GM12878 (cell line): ENCODE measurements around the gene LAMA2. TPM values are rescaled to one million over a fixed set of nuclear protein-coding genes. Genes with fewer than 3 reads are reported as not detected.

Source experiments
- ATAC-seq: fragments of 200-7000 bp; cut with Tn5 transposase; 3 replicates; pipeline ENCODE4 v1.9.1; 2020; ENCODE audit warnings: mild to moderate bottlenecking, moderate library complexity
- BruUV-seq: library from RNA; stranded (reverse); fragments of 400-500 nt; replicated peaks from 2 replicates; lab custom pipeline; 2021; lab: Mats Ljungman, UMichigan
- CTCF ChIA-PET: fragments of 300-600 bp; sonication (Branson Sonifier 250); formaldehyde crosslinking; extraction: SDS; loops from one replicate; lab custom pipeline; 2021; ENCODE audit warnings: inconsistent platforms; lab: Yijun Ruan, JAX
- POLR2A ChIA-PET: fragments of 350-600 bp; formaldehyde crosslinking; extraction: SDS; loops from one replicate; lab custom pipeline; 2021; ENCODE audit warnings: inconsistent platforms; lab: Charles Lee
- RAD21 ChIA-PET: fragments of 300-600 bp; sonication (Branson Sonifier 250); formaldehyde crosslinking; loops from one replicate; lab custom pipeline; 2023; ENCODE audit warnings: antibody characterized with exemption; ENCODE audit not compliant: unreplicated experiment; lab: Charles Lee
- SMC1A ChIA-PET: fragments of 300-600 bp; sonication (Branson Sonifier 250); formaldehyde crosslinking; loops from one replicate; lab custom pipeline; 2023; ENCODE audit not compliant: unreplicated experiment, uncharacterized antibody; lab: Charles Lee
- DNase-seq: peaks from one replicate; pipeline ENCODE4 v3.0.0-alpha.2; 2011; ENCODE audit warnings: low read depth, low spot score
- FAIRE-seq: peaks from 3 replicates; lab custom pipeline; 2011; peaks lifted over from hg19 to GRCh38; lab: Jason Lieb, UNC
- H2AFZ ChIP-seq: 2 replicates; pipeline ENCODE4 v1.6.0; 2011; ENCODE audit warnings: low read depth, low read length, control low read depth; ENCODE audit not compliant: control insufficient read depth
- H3K27ac ChIP-seq: 2 replicates; pipeline ENCODE4 v1.5.1; 2011; ENCODE audit warnings: control low read depth; ENCODE audit not compliant: control insufficient read depth, insufficient read depth
- H3K27me3 ChIP-seq, 2 experiments: replicated peaks in 1 of 2; 2 replicates each; pipeline versions ENCODE4 v1.6.0 to v1.6.1; 2011; ENCODE audit warnings: low read length in 1 of 2; ENCODE audit not compliant: control insufficient read depth in 2 of 2, insufficient read depth in 2 of 2
- H3K36me3 ChIP-seq, 2 experiments: 2 replicates each; pipeline ENCODE4 v1.5.1; 2011; ENCODE audit warnings: low read length in 1 of 2; ENCODE audit not compliant: control insufficient read depth in 2 of 2, insufficient read depth in 2 of 2
- H3K4me1 ChIP-seq: 2 replicates; pipeline ENCODE4 v1.6.1; 2011; ENCODE audit warnings: mild to moderate bottlenecking, low read length, moderate library complexity, mixed read lengths; ENCODE audit not compliant: control insufficient read depth, insufficient read depth
- H3K4me2 ChIP-seq: 2 replicates; pipeline ENCODE4 v1.6.0; 2011; ENCODE audit warnings: control low read depth; ENCODE audit not compliant: control insufficient read depth, insufficient read depth
- H3K4me3 ChIP-seq: fragments of 200-600 bp; sonication (generic); 2 replicates; pipeline ENCODE4 v1.5.1; 2016
- H3K79me2 ChIP-seq: 2 replicates; pipeline ENCODE4 v1.6.0; 2011; ENCODE audit warnings: low read length; ENCODE audit not compliant: control insufficient read depth, insufficient read depth
- H3K9ac ChIP-seq: 2 replicates; pipeline ENCODE4 v1.8.0; 2011; ENCODE audit warnings: low read length, control low read depth, mixed read lengths; ENCODE audit not compliant: control insufficient read depth, insufficient read depth
- H3K9me3 ChIP-seq: replicated peaks from 3 replicates; pipeline ENCODE4 v1.5.1; 2011; ENCODE audit warnings: mild to moderate bottlenecking, low read length; ENCODE audit not compliant: control insufficient read depth, insufficient read depth
- H4K20me1 ChIP-seq: 2 replicates; pipeline ENCODE4 v1.6.0; 2011; ENCODE audit not compliant: control insufficient read depth, insufficient read depth
- ASH2L ChIP-seq: fragments of 300-600, 200-600 bp; sonication (generic); IDR thresholded peaks from 2 replicates; pipeline ENCODE4 v1.6.1; 2017; ENCODE audit warnings: low read depth, mild to moderate bottlenecking, borderline replicate concordance
- BCL11A ChIP-seq: IDR thresholded peaks from 2 replicates; pipeline ENCODE4 v1.6.1; 2011; ENCODE audit warnings: low read depth, low read length
- BMI1 ChIP-seq: fragments of 450-650 bp; IDR thresholded peaks from 2 replicates; pipeline ENCODE4 v1.6.1; 2016; ENCODE audit warnings: mild to moderate bottlenecking, moderate library complexity, borderline replicate concordance
- CBFB ChIP-seq: IDR thresholded peaks from 2 replicates; pipeline ENCODE4 v1.6.1; 2016; ENCODE audit warnings: antibody characterized with exemption, low read depth
- CHD1 ChIP-seq: IDR thresholded peaks from 2 replicates; pipeline ENCODE4 v1.6.1; 2012; ENCODE audit warnings: low read depth, low read length, improper control_type of control experiment
- EZH2 ChIP-seq: IDR thresholded peaks from 2 replicates; pipeline ENCODE4 v1.6.1; 2012; ENCODE audit warnings: low read depth, mild to moderate bottlenecking, control low read depth, inconsistent platforms, low read length, borderline replicate concordance; ENCODE audit not compliant: control insufficient read depth
- HDAC2 ChIP-seq: fragments of 200-600 bp; sonication (generic); IDR thresholded peaks from 2 replicates; pipeline ENCODE4 v1.6.1; 2017
- JUND ChIP-seq: IDR thresholded peaks from 2 replicates; pipeline ENCODE4 v1.6.1; 2012; ENCODE audit warnings: low read depth, mild to moderate bottlenecking, low read length, improper control_type of control experiment, moderate library complexity
- MLLT1 ChIP-seq: fragments of 450-650 bp; IDR thresholded peaks from 2 replicates; pipeline ENCODE4 v1.6.1; 2016; ENCODE audit warnings: mild to moderate bottlenecking
- NFXL1 ChIP-seq: fragments of 450-650 bp; IDR thresholded peaks from 2 replicates; pipeline ENCODE4 v1.6.1; 2017; ENCODE audit warnings: antibody characterized with exemption, mild to moderate bottlenecking, borderline replicate concordance
- NR2C1 ChIP-seq: fragments of 450-650 bp; IDR thresholded peaks from 2 replicates; pipeline ENCODE4 v1.6.1; 2017; ENCODE audit warnings: antibody characterized with exemption, mild to moderate bottlenecking, moderate library complexity
- POU2F2 ChIP-seq: IDR thresholded peaks from 3 replicates; pipeline ENCODE4 v1.6.1; 2011; ENCODE audit warnings: low read depth, mild to moderate bottlenecking, low read length, borderline replicate concordance
- TARDBP ChIP-seq: IDR thresholded peaks from 2 replicates; pipeline ENCODE4 v1.6.1; 2016; ENCODE audit warnings: borderline replicate concordance
- TCF3 ChIP-seq: IDR thresholded peaks from 2 replicates; pipeline ENCODE4 v1.6.1; 2012; ENCODE audit warnings: low read depth, mild to moderate bottlenecking, low read length, borderline replicate concordance; ENCODE audit not compliant: insufficient read depth
- ZNF207 ChIP-seq: fragments of 450-650 bp; IDR thresholded peaks from 2 replicates; pipeline ENCODE4 v1.6.1; 2014; ENCODE audit warnings: antibody characterized with exemption, mild to moderate bottlenecking, borderline replicate concordance
- ZNF24 ChIP-seq: fragments of 450-650 bp; IDR thresholded peaks from 2 replicates; pipeline ENCODE4 v1.6.1; 2017; ENCODE audit warnings: antibody characterized with exemption, mild to moderate bottlenecking
- WGBS: methylation state at CpG from one replicate; pipeline ENCODE4 v1.1.6; 2016; ENCODE audit warnings: low lambda C conversion rate; ENCODE audit not compliant: insufficient replicate concordance, insufficient coverage; ENCODE audit errors: missing lambda C conversion rate; 5-methylcytosine and 5-hydroxymethylcytosine counted together
- in situ Hi-C: fragments of 300-500 bp; cut with MboI; formaldehyde crosslinking; loops from 9 replicates; pipeline ENCODE4 v1.14.3; 2018; ENCODE audit warnings: mixed read lengths
- intact Hi-C: fragments of 100-400 bp; cut with micrococcal nuclease; formaldehyde crosslinking; loops from one replicate; pipeline ENCODE4 v1.14.2; 2022; ENCODE audit not compliant: unreplicated experiment
- polyA plus RNA-seq, 11 experiments: library from polyadenylated mRNA; depleted of rRNA in 4 of 11; unstranded in 6 of 11; stranded (reverse) in 5 of 11; fragments of >200 nt; fragmentation: Nextera tagmentation in 4 of 11; fragmentation: Illumina TruSeq in 1 of 11; extraction: Ambion mirVana in 4 of 11; extraction: Trizol in 1 of 11; gene quantifications; 1 replicate in 1 of 11; 2 replicates in 10 of 11; pipeline versions ENCODE4 v1.2.1 to v1.2.3, GENCODE V29; 2011 to 2016; ENCODE audit warnings: inconsistent platforms in 2 of 11, missing spikeins in 2 of 11, low read depth in 1 of 11
- total RNA-seq, 4 experiments: library from RNA; depleted of rRNA in 3 of 4; stranded (reverse); fragments of >200 nt in 3 of 4; fragmentation: Illumina TruSeq in 1 of 4; extraction: Trizol in 1 of 4; gene quantifications; 2 replicates each; pipeline versions ENCODE4 v1.2.1 to v1.2.3, GENCODE V29; 2013 to 2021
- TF ChIP-seq, protein P1 (sequence below): IDR thresholded peaks from 2 replicates; pipeline ENCODE4 v1.6.1; 2012; ENCODE audit warnings: low read depth, low read length, improper control_type of control experiment
- TF ChIP-seq, protein P2 (sequence below): fragments of 450-650 bp; IDR thresholded peaks from 2 replicates; pipeline ENCODE4 v1.6.1; 2018; ENCODE audit warnings: borderline replicate concordance, mild to moderate bottlenecking; ENCODE audit not compliant: partially characterized antibody

Gene LAMA2
- total and polyA plus RNA-seq, 10 of the 15 experiments (the other 5 are each of a cell fraction or from before 2014, with no cell fraction given), result 0.04 to 2.0 (median 0.37) TPM; not detected in 1

- in situ Hi-C loops, result no loop called here
Observed at GRCh38 chr6:129539032-129539431, 656.1 kb downstream of the LAMA2 start.

More at GRCh38 chr6:129539032-129539431, 656.1 kb downstream of the LAMA2 start:
- ATAC-seq (no peak; the same call in 2 of the 3 replicates), FAIRE-seq (no peak), DNase-seq (no peak)
- Histone ChIP-seq H3K27ac (no peak overlapping the region), H4K20me1 (no peaks in the 10 kb centered on the region), H3K36me3 (no peaks in the 10 kb centered on the region), H3K4me3 (no peak overlapping the region), H3K9ac (no peak overlapping the region), H3K4me2 (no peak overlapping the region), H2AFZ (no peak overlapping the region), H3K9me3 (no peaks in the 10 kb centered on the region; the same call in 2 of the 3 replicates), H3K4me1 (no peaks in the 10 kb centered on the region), H3K79me2 (no peaks in the 10 kb centered on the region), H3K27me3 (0 out of 4 replicates have a peak, but pooled peaks cover 0 to 3% of the 10 kb centered on the region in 2 experiments)
- 35% methylated on average over 2 of the region's 2 CpGs for WGBS
- BruUV-seq, result no TSS peak
- POLR2A ChIA-PET, result no interaction called here
- intact Hi-C loops, result no loop called here
- CTCF ChIA-PET, result interaction anchor here (0.6 to 1.4 kb wide), 4 partner anchors 38 to 168 kb away, joined by 3 to 5 read pairs (median 3); no protein-coding TSS in a partner anchor
- RAD21 ChIA-PET, result no interaction called here
- SMC1A ChIA-PET, result interaction anchor here (1.3 kb wide), 1 partner anchor 54 kb away, joined by 3 read pairs; no protein-coding TSS in a partner anchor
- TF ChIP-seq ZNF24 (no peak), NR2C1 (no peak), POU2F2 (no peak), EZH2 (no peak), TARDBP (no peak), ZNF207 (no peak), JUND (no peak), NFXL1 (no peak), CHD1 (no peak), MLLT1 (no peak), CBFB (no peak), ASH2L (no peak), HDAC2 (no peak), BCL11A (no peak), TCF3 (no peak), BMI1 (no peak)
- TF ChIP-seq, protein P1, sequence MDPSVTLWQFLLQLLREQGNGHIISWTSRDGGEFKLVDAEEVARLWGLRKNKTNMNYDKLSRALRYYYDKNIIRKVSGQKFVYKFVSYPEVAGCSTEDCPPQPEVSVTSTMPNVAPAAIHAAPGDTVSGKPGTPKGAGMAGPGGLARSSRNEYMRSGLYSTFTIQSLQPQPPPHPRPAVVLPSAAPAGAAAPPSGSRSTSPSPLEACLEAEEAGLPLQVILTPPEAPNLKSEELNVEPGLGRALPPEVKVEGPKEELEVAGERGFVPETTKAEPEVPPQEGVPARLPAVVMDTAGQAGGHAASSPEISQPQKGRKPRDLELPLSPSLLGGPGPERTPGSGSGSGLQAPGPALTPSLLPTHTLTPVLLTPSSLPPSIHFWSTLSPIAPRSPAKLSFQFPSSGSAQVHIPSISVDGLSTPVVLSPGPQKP, result no peak
- TF ChIP-seq, protein P2, sequence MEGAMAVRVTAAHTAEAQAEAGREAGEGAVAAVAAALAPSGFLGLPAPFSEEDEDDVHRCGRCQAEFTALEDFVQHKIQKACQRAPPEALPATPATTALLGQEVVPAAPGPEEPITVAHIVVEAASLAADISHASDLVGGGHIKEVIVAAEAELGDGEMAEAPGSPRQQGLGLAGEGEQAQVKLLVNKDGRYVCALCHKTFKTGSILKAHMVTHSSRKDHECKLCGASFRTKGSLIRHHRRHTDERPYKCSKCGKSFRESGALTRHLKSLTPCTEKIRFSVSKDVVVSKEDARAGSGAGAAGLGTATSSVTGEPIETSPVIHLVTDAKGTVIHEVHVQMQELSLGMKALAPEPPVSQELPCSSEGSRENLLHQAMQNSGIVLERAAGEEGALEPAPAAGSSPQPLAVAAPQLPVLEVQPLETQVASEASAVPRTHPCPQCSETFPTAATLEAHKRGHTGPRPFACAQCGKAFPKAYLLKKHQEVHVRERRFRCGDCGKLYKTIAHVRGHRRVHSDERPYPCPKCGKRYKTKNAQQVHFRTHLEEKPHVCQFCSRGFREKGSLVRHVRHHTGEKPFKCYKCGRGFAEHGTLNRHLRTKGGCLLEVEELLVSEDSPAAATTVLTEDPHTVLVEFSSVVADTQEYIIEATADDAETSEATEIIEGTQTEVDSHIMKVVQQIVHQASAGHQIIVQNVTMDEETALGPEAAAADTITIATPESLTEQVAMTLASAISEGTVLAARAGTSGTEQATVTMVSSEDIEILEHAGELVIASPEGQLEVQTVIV, result no peak
